Measurements from ENCODE around the gene MSI2.

MSI2 gene

DNA sequence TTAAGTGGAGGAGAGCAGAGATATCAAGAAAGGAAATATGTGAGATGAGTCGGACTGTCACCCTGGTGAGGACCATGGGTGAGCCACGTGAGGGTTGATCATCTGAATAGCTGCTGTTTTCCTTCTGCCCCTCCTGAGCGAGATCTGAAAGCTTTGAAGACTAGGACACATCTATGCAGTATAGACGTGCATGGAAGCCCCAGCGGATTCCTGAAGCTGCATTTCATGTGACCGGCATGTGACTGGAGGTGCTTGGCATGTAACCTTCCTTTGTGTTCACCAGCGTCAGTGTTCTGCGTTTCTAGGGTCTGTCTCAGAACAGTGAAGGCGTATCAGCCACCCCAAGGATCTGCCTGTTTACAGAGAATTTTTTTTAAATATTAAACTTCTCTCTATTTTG lies 75.1 kb downstream of the MSI2 start:
- TF ChIP-seq NFIC (IDR thresholded peaks at IDR 0.05) (no peak), TAF1 (IDR thresholded peaks at IDR 0.05; ENCODE audit: low read depth) (no peak), TEAD4 (IDR thresholded peaks at IDR 0.05) (no peak), RAD21 (IDR thresholded peaks at IDR 0.05; ENCODE audit: low read depth) (no peak), ZBTB7A (IDR thresholded peaks at IDR 0.05; ENCODE audit: low read depth) (no peak), YY1 (IDR thresholded peaks at IDR 0.05; ENCODE audit: low read depth) (no peak)
- TF ChIP-seq, protein P1, sequence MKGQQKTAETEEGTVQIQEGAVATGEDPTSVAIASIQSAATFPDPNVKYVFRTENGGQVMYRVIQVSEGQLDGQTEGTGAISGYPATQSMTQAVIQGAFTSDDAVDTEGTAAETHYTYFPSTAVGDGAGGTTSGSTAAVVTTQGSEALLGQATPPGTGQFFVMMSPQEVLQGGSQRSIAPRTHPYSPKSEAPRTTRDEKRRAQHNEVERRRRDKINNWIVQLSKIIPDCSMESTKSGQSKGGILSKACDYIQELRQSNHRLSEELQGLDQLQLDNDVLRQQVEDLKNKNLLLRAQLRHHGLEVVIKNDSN (IDR thresholded peaks at IDR 0.05) = no peak
- TF ChIP-seq, protein P2, sequence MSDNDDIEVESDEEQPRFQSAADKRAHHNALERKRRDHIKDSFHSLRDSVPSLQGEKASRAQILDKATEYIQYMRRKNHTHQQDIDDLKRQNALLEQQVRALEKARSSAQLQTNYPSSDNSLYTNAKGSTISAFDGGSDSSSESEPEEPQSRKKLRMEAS (IDR thresholded peaks at IDR 0.05) = no peak

DNA sequence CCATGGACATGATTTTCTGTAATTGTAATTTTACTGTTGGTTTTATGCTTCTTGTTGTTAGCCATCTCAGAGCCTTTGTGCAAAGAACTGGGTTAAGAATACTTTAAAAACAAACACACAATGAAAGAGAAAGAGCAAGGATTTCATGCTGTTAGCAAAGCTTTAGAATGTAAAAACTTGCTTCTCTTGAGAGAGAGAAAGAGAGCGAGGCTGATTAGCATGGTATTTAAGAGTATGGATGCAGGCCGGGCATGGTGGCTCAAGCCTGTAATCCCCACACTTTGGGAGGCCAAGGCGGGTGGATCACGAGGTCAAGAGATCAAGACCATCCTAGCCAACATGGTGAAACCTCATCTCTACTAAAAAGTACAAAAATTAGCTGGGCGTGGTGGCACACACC lies 76.2 kb downstream of the MSI2 start:
- TF ChIP-seq TCF12 (IDR thresholded peaks at IDR 0.05; ENCODE audit: low read depth) (no peak), TEAD4 (IDR thresholded peaks at IDR 0.05) (no peak), RAD21 (IDR thresholded peaks at IDR 0.05; ENCODE audit: low read depth) (no peak), EP300 (IDR thresholded peaks at IDR 0.05; ENCODE audit: borderline replicate concordance) (no peak), CREB1 (IDR thresholded peaks at IDR 0.05; ENCODE audit: low read depth) (no peak), FOXM1 (IDR thresholded peaks at IDR 0.05; ENCODE audit: borderline replicate concordance, low read depth) (no peak), EGR1 (IDR thresholded peaks at IDR 0.05) (no peak), ZBTB7A (IDR thresholded peaks at IDR 0.05; ENCODE audit: low read depth) (no peak), CEBPB (IDR thresholded peaks at IDR 0.05) (no peak), TAF1 (IDR thresholded peaks at IDR 0.05; ENCODE audit: low read depth) (no peak)
- TF ChIP-seq, protein P2 (IDR thresholded peaks at IDR 0.05) = no peak
- TF ChIP-seq, protein P1 (IDR thresholded peaks at IDR 0.05) = no peak

DNA sequence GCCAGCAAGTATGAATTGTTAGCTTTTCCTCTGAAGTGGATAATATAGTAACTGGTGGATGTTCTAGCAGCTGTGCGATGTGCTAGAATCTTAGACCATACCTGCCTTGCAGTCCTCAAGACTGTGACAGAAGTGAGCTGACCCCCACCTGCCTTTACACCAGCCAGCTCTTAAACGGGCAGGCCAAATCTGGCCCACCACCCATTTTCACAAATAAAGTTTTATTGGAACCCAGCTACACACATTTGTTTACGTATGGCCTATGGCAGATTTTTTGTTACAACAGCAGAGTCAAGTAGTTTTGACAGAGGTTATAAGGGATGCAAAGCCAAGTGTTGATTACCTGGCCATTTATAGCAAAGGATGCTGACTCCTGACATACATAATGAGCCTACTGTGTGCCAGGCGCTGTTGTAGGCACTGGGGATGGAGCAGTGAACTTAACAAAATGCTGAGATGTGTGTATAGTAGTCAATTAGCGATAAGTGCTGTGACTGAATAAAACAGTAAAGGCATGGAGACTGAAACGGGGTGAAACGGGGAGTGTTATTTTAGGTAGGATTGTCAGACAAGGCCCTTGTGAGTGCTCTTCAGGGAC lies 79.0 kb downstream of the MSI2 start:
- TF ChIP-seq, protein P2 (IDR thresholded peaks at IDR 0.05) = no peak
- no peak for TF ChIP-seq TAF1 (IDR thresholded peaks at IDR 0.05; ENCODE audit: low read depth)
- no peak for TF ChIP-seq EGR1 (IDR thresholded peaks at IDR 0.05)
- no peak for TF ChIP-seq CREB1 (IDR thresholded peaks at IDR 0.05; ENCODE audit: low read depth)
- no peak for TF ChIP-seq EP300 (IDR thresholded peaks at IDR 0.05; ENCODE audit: borderline replicate concordance)
- TF ChIP-seq, protein P1 (IDR thresholded peaks at IDR 0.05) = no peak
- no peak for TF ChIP-seq TEAD4 (IDR thresholded peaks at IDR 0.05)
- TF ChIP-seq CEBPB (IDR thresholded peaks at IDR 0.05) = no peak
- no peak for TF ChIP-seq RAD21 (IDR thresholded peaks at IDR 0.05; ENCODE audit: low read depth)
- TF ChIP-seq FOXM1 (IDR thresholded peaks at IDR 0.05; ENCODE audit: borderline replicate concordance, low read depth) = no peak
- TF ChIP-seq YY1 (IDR thresholded peaks at IDR 0.05; ENCODE audit: low read depth) = no peak
- TF ChIP-seq, protein P3, sequence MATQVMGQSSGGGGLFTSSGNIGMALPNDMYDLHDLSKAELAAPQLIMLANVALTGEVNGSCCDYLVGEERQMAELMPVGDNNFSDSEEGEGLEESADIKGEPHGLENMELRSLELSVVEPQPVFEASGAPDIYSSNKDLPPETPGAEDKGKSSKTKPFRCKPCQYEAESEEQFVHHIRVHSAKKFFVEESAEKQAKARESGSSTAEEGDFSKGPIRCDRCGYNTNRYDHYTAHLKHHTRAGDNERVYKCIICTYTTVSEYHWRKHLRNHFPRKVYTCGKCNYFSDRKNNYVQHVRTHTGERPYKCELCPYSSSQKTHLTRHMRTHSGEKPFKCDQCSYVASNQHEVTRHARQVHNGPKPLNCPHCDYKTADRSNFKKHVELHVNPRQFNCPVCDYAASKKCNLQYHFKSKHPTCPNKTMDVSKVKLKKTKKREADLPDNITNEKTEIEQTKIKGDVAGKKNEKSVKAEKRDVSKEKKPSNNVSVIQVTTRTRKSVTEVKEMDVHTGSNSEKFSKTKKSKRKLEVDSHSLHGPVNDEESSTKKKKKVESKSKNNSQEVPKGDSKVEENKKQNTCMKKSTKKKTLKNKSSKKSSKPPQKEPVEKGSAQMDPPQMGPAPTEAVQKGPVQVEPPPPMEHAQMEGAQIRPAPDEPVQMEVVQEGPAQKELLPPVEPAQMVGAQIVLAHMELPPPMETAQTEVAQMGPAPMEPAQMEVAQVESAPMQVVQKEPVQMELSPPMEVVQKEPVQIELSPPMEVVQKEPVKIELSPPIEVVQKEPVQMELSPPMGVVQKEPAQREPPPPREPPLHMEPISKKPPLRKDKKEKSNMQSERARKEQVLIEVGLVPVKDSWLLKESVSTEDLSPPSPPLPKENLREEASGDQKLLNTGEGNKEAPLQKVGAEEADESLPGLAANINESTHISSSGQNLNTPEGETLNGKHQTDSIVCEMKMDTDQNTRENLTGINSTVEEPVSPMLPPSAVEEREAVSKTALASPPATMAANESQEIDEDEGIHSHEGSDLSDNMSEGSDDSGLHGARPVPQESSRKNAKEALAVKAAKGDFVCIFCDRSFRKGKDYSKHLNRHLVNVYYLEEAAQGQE (IDR thresholded peaks at IDR 0.05; ENCODE audit: low read depth) = no peak
- no peak for TF ChIP-seq NFIC (IDR thresholded peaks at IDR 0.05)
- TF ChIP-seq ZBTB7A (IDR thresholded peaks at IDR 0.05; ENCODE audit: low read depth) = no peak

DNA sequence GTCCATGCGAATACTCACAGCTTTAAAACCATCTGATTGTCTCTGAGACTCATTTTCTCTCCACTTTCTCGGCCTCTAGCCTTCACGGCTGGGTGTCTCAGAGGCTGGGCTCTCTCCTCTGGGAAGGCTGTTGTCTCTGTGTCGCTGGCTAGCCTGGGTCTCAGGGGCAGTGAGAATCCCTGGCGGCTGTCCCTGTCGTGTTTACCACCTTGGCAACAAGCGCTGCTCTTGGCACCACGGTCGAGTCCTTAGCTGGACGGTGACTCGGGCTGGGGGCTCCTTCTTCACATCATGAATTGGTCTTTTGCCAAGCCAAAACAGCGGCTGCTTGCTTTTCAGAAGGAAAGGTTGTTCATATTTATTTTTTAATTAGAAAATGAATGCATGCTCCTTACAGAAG lies 81.1 kb downstream of the MSI2 start:
- no peak for TF ChIP-seq CREB1 (IDR thresholded peaks at IDR 0.05; ENCODE audit: low read depth)
- no peak for TF ChIP-seq EGR1 (IDR thresholded peaks at IDR 0.05)
- TF ChIP-seq RAD21 (IDR thresholded peaks at IDR 0.05; ENCODE audit: low read depth) = no peak
- TF ChIP-seq, protein P3 (IDR thresholded peaks at IDR 0.05; ENCODE audit: low read depth) = no peak
- no peak for TF ChIP-seq YY1 (IDR thresholded peaks at IDR 0.05; ENCODE audit: low read depth)

DNA sequence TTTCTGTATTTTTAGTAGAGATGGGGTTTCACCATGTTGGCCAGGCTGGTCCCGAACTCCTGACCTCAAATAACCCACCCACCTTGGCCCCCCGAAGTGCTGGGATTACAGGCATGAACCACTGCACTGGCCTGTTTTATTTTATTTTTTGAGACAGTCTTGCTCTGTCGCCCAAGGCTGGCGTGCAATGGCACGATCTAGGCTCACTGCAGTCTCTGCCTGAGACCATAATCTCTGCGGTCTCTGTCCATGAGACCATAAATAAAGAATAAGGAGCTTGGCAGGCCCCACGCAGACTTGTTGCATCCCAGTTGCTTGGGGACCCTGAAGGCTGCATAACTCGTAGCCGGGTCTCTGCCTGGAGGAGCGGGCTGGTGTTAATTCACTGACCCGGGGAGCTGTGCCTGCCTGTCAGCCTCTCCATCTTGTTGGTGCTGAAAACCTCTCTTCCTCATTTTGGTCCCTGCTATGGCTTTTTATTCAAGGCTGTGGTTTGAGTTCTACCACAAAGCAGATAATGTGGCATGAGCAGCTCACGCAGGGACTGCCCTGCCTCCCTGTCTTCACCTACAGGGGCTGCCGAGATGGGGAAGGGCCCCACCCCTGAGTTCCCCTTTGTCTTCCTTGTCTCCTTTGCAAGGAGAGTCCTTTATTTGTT lies 82.1 kb downstream of the MSI2 start:
- TF ChIP-seq TCF12 (IDR thresholded peaks at IDR 0.05; ENCODE audit: low read depth) (no peak), CEBPB (IDR thresholded peaks at IDR 0.05) (no peak), EGR1 (IDR thresholded peaks at IDR 0.05) (no peak), RAD21 (IDR thresholded peaks at IDR 0.05; ENCODE audit: low read depth) (no peak), FOXM1 (IDR thresholded peaks at IDR 0.05; ENCODE audit: borderline replicate concordance, low read depth) (no peak), NFIC (IDR thresholded peaks at IDR 0.05) (no peak), YY1 (IDR thresholded peaks at IDR 0.05; ENCODE audit: low read depth) (no peak), EP300 (IDR thresholded peaks at IDR 0.05; ENCODE audit: borderline replicate concordance) (no peak), CREB1 (IDR thresholded peaks at IDR 0.05; ENCODE audit: low read depth) (no peak), ZBTB7A (IDR thresholded peaks at IDR 0.05; ENCODE audit: low read depth) (no peak), TAF1 (IDR thresholded peaks at IDR 0.05; ENCODE audit: low read depth) (no peak), TEAD4 (IDR thresholded peaks at IDR 0.05) (no peak)
- TF ChIP-seq, protein P1 (IDR thresholded peaks at IDR 0.05) = no peak
- TF ChIP-seq, protein P2 (IDR thresholded peaks at IDR 0.05) = no peak

Data from Ishikawa (cell line).